Spleen (tissue), 11 donors: ENCODE results near the gene WDR20. TPM values are rescaled to one million over a fixed set of nuclear protein-coding genes. Genes with fewer than 3 reads are reported as not detected.

Experiments
- DNase-seq: peaks from one replicate; pipeline ENCODE4 v3.0.0-alpha.2; 2020
- H3K27ac ChIP-seq, 8 donors: fragments of 200-600 bp; sonication (generic) in 7 of 8; 1 replicate in 4 of 8; 2 replicates in 4 of 8; pipeline versions ENCODE4 v1.5.0 to v1.8.0; 2016 to 2021; ENCODE audit warnings: inconsistent platforms in 4 of 8, mild to moderate bottlenecking in 4 of 8, moderate library complexity in 1 of 8
- H3K27me3 ChIP-seq, 7 donors: fragments of 200-600 bp; sonication (generic) in 6 of 7; replicated peaks in 1 of 7; 1 replicate in 4 of 7; 2 replicates in 3 of 7; pipeline versions ENCODE4 v1.5.0 to v1.8.0; 2016 to 2021; ENCODE audit warnings: inconsistent platforms in 3 of 7, mild to moderate bottlenecking in 1 of 7
- H3K36me3 ChIP-seq, 6 donors: fragments of 200-600 bp; sonication (generic) in 5 of 6; 1 replicate in 4 of 6; 2 replicates in 2 of 6; pipeline versions ENCODE4 v1.5.0 to v1.8.0; 2016 to 2021; ENCODE audit warnings: inconsistent platforms in 2 of 6
- H3K4me1 ChIP-seq, 6 donors: fragments of 200-600 bp; sonication (generic) in 5 of 6; 1 replicate in 3 of 6; 2 replicates in 3 of 6; pipeline versions ENCODE4 v1.5.0 to v1.8.0; 2016 to 2021; ENCODE audit warnings: inconsistent platforms in 3 of 6
- H3K4me3 ChIP-seq, 8 donors: fragments of 200-600 bp; sonication (generic) in 7 of 8; 1 replicate in 4 of 8; 2 replicates in 4 of 8; pipeline versions ENCODE4 v1.5.0 to v1.8.0; 2016 to 2021; ENCODE audit warnings: inconsistent platforms in 4 of 8, mild to moderate bottlenecking in 4 of 8, moderate library complexity in 2 of 8
- H3K9me3 ChIP-seq, 8 donors: fragments of 200-600 bp; sonication (generic) in 7 of 8; 1 replicate in 4 of 8; 2 replicates in 4 of 8; pipeline versions ENCODE4 v1.5.0 to v1.8.0; 2016 to 2021; ENCODE audit warnings: inconsistent platforms in 4 of 8
- POLR2A ChIP-seq, 3 donors: fragments of 450-650 bp; IDR thresholded peaks; one replicate each; pipeline ENCODE4 v1.5.1; 2017; ENCODE audit warnings: antibody characterized with exemption in 3 of 3, mild to moderate bottlenecking in 1 of 3
- POLR2AphosphoS5 ChIP-seq, 3 donors: sonication (generic); formaldehyde crosslinking; IDR thresholded peaks; one replicate each; pipeline ENCODE4 v1.5.1; 2017; ENCODE audit warnings: antibody characterized with exemption in 3 of 3
- WGBS, 5 donors: extraction: QIAGEN DNeasy Blood & Tissue Kit in 3 of 5; methylation state at CpG; one replicate each; pipeline versions ENCODE4 v1.1.5 to v1.1.7; 2013 to 2018; 5-methylcytosine and 5-hydroxymethylcytosine counted together
- intact Hi-C: fragments of 100-400 bp; cut with DNase I; formaldehyde crosslinking; loops from one replicate; pipeline ENCODE4 v1.15.0; 2023; ENCODE audit warnings: low total_unique reads
- polyA plus RNA-seq, 3 donors: library from polyadenylated mRNA; stranded (reverse); fragments of 200-250 nt; gene quantifications; one replicate each; pipeline ENCODE4 v1.2.1, GENCODE V29; 2013
- total RNA-seq, 7 donors: library from RNA; depleted of rRNA in 3 of 7; stranded (reverse); fragments of >200 nt in 3 of 7; fragmentation: NEBNext Ultra II Directional in 4 of 7; extraction: Animal tissue kit (Norgen Biotek cat#: 25700) in 4 of 7; gene quantifications; one replicate each; pipeline versions ENCODE4 v1.1.0 to v1.2.1, GENCODE V29; 2016 to 2021
- TF ChIP-seq, protein P1 (sequence below), 11 experiments: fragments of 200-600 bp in 7 of 11; fragments of 450-650 bp in 4 of 11; sonication (generic) in 4 of 11; IDR thresholded peaks in 8 of 11; conservative IDR thresholded peaks in 3 of 11; 1 replicate in 7 of 11; 2 replicates in 4 of 11; pipeline versions ENCODE4 v1.4.0 to v1.8.0; 2016 to 2021; ENCODE audit warnings: antibody characterized with exemption in 11 of 11, inconsistent platforms in 4 of 11, mild to moderate bottlenecking in 1 of 11
- donor health status: healthy with polysubstance abuse.
- donor health status: DM: no; HTN: no; CAD: no; lungs with moderate emphysema.
- donor health status: DM: no; HTN: no; CAD: no.
- donor health status: Bipolar disorder and iron deficiency.
- donor health status: healthy.
- donor health status: DM: no; HTN: no; CAD: no.
- donor health status: DM: yes; HTN: yes; CAD: no.

The WDR20 gene
- total and polyA plus RNA-seq, 10 donors: 8.7 to 40.8 (median 28.2) TPM

DNA sequence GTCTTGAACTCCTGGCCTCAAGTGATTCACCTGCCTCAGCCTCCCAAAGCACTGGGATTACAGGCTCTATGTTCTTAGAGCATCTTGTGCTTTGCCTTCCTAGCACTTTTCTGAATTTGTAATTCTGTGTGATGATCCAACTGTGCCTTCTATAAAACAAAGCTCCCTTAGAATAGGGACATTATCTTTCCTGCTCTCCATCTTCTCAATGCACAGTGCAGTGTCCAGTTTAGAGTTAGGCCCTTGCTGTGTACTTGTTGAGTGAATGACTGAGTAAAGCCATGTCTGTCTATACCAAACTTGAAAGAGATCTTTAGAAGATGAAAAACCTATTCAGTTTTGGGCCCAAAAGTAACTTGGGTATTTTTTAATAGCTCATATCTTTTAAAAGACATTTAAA is 5.2 kb downstream of the WDR20 start:
- H3K27me3 ChIP-seq: no peaks in the 10 kb centered on the region
- H3K27ac ChIP-seq: no peak overlapping the region
- no peak for DNase-seq
- intact Hi-C loops: no loop called here
- H3K4me1 ChIP-seq: peaks cover 21 to 92% (median 47%) of the 10 kb centered on the region in 6 donors
- H3K36me3 ChIP-seq: peaks cover 0 to 55% (median 0%) of the 10 kb centered on the region in 6 donors
- no peaks in the 10 kb centered on the region for H3K9me3 ChIP-seq
- no peak for TF ChIP-seq POLR2A (IDR thresholded peaks at IDR 0.05)
- TF ChIP-seq, protein P1, sequence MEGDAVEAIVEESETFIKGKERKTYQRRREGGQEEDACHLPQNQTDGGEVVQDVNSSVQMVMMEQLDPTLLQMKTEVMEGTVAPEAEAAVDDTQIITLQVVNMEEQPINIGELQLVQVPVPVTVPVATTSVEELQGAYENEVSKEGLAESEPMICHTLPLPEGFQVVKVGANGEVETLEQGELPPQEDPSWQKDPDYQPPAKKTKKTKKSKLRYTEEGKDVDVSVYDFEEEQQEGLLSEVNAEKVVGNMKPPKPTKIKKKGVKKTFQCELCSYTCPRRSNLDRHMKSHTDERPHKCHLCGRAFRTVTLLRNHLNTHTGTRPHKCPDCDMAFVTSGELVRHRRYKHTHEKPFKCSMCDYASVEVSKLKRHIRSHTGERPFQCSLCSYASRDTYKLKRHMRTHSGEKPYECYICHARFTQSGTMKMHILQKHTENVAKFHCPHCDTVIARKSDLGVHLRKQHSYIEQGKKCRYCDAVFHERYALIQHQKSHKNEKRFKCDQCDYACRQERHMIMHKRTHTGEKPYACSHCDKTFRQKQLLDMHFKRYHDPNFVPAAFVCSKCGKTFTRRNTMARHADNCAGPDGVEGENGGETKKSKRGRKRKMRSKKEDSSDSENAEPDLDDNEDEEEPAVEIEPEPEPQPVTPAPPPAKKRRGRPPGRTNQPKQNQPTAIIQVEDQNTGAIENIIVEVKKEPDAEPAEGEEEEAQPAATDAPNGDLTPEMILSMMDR (IDR thresholded peaks at IDR 0.05 in 8 of 11, conservative IDR thresholded peaks at IDR 0.05 in 3 of 11): no peak
- no peak for TF ChIP-seq POLR2AphosphoS5 (IDR thresholded peaks at IDR 0.05)
- no peak overlapping the region for H3K4me3 ChIP-seq

DNA sequence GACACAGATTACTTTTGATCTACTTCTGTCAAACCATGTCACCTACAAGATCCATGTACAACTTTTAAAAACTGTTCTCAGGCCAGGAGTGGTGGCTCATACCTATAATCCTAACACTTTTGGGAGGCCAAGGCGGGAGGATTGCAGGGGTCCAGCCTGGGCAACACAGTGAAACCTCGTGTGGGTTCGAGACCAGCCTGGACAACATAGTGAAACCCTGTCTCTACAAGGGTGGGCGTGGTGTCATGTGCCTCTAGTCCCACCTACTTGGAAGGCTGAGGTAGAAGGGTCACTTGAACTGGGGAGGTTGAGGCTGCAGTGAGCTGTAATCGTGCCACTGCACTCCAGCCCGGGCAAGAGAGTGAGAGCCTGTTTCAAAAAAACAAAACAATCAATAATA is 5.7 kb downstream of the WDR20 start:
- DNase-seq: no peak
- WGBS, 5 donors: 93 to 97% (median 95%) methylated on average over 6 of the region's 6 CpGs
- Histone ChIP-seq H3K27ac (no peak overlapping the region), H3K9me3 (no peaks in the 10 kb centered on the region), H3K4me3 (no peak overlapping the region), H3K4me1 (peaks cover 21 to 92% (median 46%) of the 10 kb centered on the region in 6 donors), H3K27me3 (no peaks in the 10 kb centered on the region), H3K36me3 (peaks cover 0 to 55% (median 0%) of the 10 kb centered on the region in 6 donors)
- TF ChIP-seq POLR2AphosphoS5 (IDR thresholded peaks at IDR 0.05) (no peak), POLR2A (IDR thresholded peaks at IDR 0.05) (no peak)
- TF ChIP-seq, protein P1 (IDR thresholded peaks at IDR 0.05 in 8 of 11, conservative IDR thresholded peaks at IDR 0.05 in 3 of 11): no peak
- intact Hi-C loops: no loop called here

DNA sequence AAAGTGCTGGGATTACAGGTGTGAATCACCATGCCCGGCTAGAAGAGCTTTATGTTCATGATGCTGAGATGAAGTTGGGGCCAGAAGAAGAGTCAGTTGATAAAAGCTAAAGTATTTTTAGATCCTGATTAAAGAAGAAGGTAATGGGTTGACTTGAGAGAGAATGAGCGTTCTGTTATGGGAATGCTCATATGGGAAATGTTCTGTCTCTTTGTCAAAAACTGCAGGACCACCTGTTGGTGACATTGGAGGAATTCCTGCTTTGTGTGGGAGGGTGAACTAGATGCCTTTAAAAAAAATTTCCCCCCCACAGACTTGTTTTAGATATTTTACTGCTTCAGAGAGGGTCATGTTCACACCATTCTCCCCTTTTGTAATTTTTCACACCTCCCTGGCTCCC is 6.7 kb downstream of the WDR20 start:
- Histone ChIP-seq H3K27ac (no peak overlapping the region), H3K27me3 (no peaks in the 10 kb centered on the region), H3K9me3 (no peaks in the 10 kb centered on the region), H3K4me1 (peaks cover 13 to 91% (median 36%) of the 10 kb centered on the region in 6 donors), H3K4me3 (no peak overlapping the region), H3K36me3 (peaks cover 0 to 57% (median 0%) of the 10 kb centered on the region in 6 donors)
- TF ChIP-seq, protein P1 (IDR thresholded peaks at IDR 0.05 in 8 of 11, conservative IDR thresholded peaks at IDR 0.05 in 3 of 11): no peak
- TF ChIP-seq POLR2AphosphoS5 (IDR thresholded peaks at IDR 0.05): no peak
- no peak for TF ChIP-seq POLR2A (IDR thresholded peaks at IDR 0.05)
- intact Hi-C loops: no loop called here
- 86 to 99% (median 89%) methylated on average over 2 of the region's 2 CpGs for WGBS, 5 donors
- DNase-seq: no peak

DNA sequence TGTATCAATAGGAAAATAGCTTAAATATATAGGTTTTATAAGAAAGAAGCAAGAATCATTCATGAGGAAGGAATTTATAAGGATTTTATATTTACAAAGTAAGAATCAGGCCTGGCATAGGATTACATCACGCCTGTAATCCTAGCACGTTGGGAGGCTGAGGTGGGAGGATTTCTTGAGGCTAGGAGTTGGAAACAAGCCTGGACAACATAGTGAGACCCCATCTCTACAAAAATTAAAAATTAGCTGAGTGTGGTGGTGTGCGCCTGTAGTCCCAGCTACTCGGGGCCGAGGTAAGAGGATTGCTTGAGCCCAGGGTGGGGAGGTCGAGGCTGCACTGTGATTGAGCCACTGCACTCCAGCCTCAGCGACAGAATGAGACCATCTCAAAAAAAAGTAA is 10.4 kb downstream of the WDR20 start:
- Histone ChIP-seq H3K27me3 (no peaks in the 10 kb centered on the region), H3K4me3 (no peak overlapping the region), H3K4me1 (peaks cover 0 to 73% (median 17%) of the 10 kb centered on the region in 6 donors), H3K36me3 (peaks cover 0 to 63% (median 13%) of the 10 kb centered on the region in 6 donors), H3K27ac (no peak overlapping the region), H3K9me3 (no peaks in the 10 kb centered on the region)
- no peak for DNase-seq
- 90 to 98% (median 93%) methylated on average over 7 of the region's 7 CpGs for WGBS, 5 donors
- TF ChIP-seq POLR2AphosphoS5 (IDR thresholded peaks at IDR 0.05): no peak
- TF ChIP-seq, protein P1 (IDR thresholded peaks at IDR 0.05 in 8 of 11, conservative IDR thresholded peaks at IDR 0.05 in 3 of 11): no peak
- no peak for TF ChIP-seq POLR2A (IDR thresholded peaks at IDR 0.05)
- intact Hi-C loops: no loop called here
